ENCODE measurements around the gene AJAP1.

DNA sequence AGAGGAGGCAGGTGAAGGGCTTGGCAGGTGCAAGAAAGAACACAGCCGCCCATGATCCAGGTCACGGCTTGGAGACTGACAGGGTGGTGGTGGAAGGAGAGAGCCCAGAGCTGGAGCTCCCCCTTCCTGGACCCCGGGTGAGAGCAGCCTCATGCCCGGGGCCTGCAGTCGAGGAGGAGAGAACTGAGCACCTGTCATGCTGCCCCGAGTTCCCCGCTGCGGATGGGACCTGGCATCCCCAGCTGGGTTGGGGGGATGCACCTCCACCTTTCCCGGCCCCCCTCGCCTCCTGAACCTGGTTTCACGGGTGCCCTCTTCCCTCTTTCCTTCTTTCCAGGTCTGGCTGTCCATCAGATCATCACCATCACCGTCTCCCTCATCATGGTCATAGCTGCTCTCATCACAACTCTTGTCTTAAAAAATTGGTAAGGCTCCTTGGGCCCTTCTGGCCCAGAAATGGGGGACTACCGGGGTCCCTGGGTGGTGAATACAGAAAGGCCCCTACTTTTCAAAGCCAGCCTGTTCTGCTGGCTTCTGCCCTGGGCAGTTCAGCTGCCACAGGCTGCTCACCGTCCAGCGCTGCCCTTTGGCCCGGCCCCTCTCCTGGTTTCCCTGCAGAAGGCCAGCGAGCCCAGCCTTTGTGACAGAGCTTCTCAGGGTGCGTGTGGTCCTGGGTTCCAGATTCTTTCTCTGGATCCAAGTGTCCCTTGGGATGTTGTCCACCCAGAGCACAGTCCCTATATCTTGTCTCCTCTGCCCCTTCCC is 115.3 kb downstream of the AJAP1 start:
- no peak for TF ChIP-seq ELF1 (CRISPR knock-in tag; IDR thresholded peaks at IDR 0.05)
- no peak for TF ChIP-seq ZNF598 (CRISPR knock-in tag; IDR thresholded peaks at IDR 0.05; ENCODE audit: borderline replicate concordance)
- TF ChIP-seq, protein P1, sequence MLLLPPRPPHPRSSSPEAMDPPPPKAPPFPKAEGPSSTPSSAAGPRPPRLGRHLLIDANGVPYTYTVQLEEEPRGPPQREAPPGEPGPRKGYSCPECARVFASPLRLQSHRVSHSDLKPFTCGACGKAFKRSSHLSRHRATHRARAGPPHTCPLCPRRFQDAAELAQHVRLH (CRISPR knock-in tag; IDR thresholded peaks at IDR 0.05; ENCODE audit: borderline replicate concordance, low read depth) = no peak
